CD14-positive monocyte (primary cell): Measurements from ENCODE around the gene DCN. TPM values are rescaled to one million over a fixed set of nuclear protein-coding genes. Genes with fewer than 3 reads are reported as not detected.

Source experiments
- DNase-seq, 3 donors: peaks; one replicate each; pipeline ENCODE4 v3.0.0-alpha.2; 2011 to 2022
- H2AFZ ChIP-seq: 2 replicates; pipeline ENCODE4 v1.6.0; 2012; ENCODE audit warnings: mild to moderate bottlenecking, low read depth, low read length, inconsistent platforms; ENCODE audit not compliant: insufficient read depth, poor library complexity, severe bottlenecking
- H3K27ac ChIP-seq, 2 donors: 1 replicate in 1 of 2; 2 replicates in 1 of 2; pipeline ENCODE4 v1.5.1; 2012 to 2013; ENCODE audit warnings: low read length in 2 of 2, control low read depth in 1 of 2, inconsistent platforms in 1 of 2, low read depth in 1 of 2, mild to moderate bottlenecking in 1 of 2
- H3K27me3 ChIP-seq, 2 donors: one replicate each; pipeline versions ENCODE4 v1.6.0 to v1.6.1; 2011 to 2013; ENCODE audit warnings: low read length in 2 of 2; ENCODE audit not compliant: control insufficient read depth in 2 of 2, insufficient read depth in 2 of 2
- H3K36me3 ChIP-seq, 2 donors: replicated peaks in 1 of 2; 1 replicate in 1 of 2; 2 replicates in 1 of 2; pipeline versions ENCODE4 v1.5.1 to v1.6.1; 2012 to 2013; ENCODE audit warnings: low read length in 2 of 2, control low read depth in 1 of 2, inconsistent platforms in 1 of 2, mild to moderate bottlenecking in 1 of 2; ENCODE audit not compliant: insufficient read depth in 2 of 2, control insufficient read depth in 1 of 2
- H3K4me1 ChIP-seq, 2 donors: 1 replicate in 1 of 2; 2 replicates in 1 of 2; pipeline versions ENCODE4 v1.5.1 to v1.6.1; 2012 to 2013; ENCODE audit warnings: low read length in 2 of 2, control low read depth in 1 of 2, inconsistent platforms in 1 of 2, mild to moderate bottlenecking in 1 of 2, moderate library complexity in 1 of 2; ENCODE audit not compliant: insufficient read depth in 2 of 2, control insufficient read depth in 1 of 2
- H3K4me2 ChIP-seq: replicated peaks from 2 replicates; pipeline ENCODE3; 2012; ENCODE audit warnings: low read length, moderate library complexity, mild to moderate bottlenecking; ENCODE audit not compliant: poor library complexity, severe bottlenecking; ENCODE audit errors: extremely low read depth
- H3K4me3 ChIP-seq, 3 experiments: fragments of 200-600 bp in 1 of 3; sonication (generic) in 1 of 3; replicated peaks in 1 of 3; 1 replicate in 2 of 3; 2 replicates in 1 of 3; pipeline ENCODE4 v1.5.1; 2011 to 2013; ENCODE audit warnings: low read length in 3 of 3, mild to moderate bottlenecking in 3 of 3, control low read depth in 2 of 3, low read depth in 2 of 3, inconsistent platforms in 1 of 3, moderate library complexity in 1 of 3
- H3K79me2 ChIP-seq: 2 replicates; pipeline ENCODE4 v1.6.0; 2012; ENCODE audit warnings: mild to moderate bottlenecking, control low read depth, inconsistent platforms, low read length, moderate library complexity; ENCODE audit not compliant: insufficient read depth
- H3K9ac ChIP-seq: 2 replicates; pipeline ENCODE4 v1.6.0; 2017; ENCODE audit warnings: low read length, mild to moderate bottlenecking; ENCODE audit not compliant: insufficient read depth, poor library complexity, severe bottlenecking
- H3K9me3 ChIP-seq, 2 donors: replicated peaks in 1 of 2; 1 replicate in 1 of 2; 2 replicates in 1 of 2; pipeline versions ENCODE4 v1.5.1 to v1.6.1; 2012 to 2013; ENCODE audit warnings: low read length in 2 of 2, control low read depth in 1 of 2; ENCODE audit not compliant: control insufficient read depth in 1 of 2, insufficient read depth in 1 of 2
- H4K20me1 ChIP-seq: 2 replicates; pipeline ENCODE4 v1.6.0; 2012; ENCODE audit warnings: mild to moderate bottlenecking, low read length, control low read depth, moderate library complexity; ENCODE audit not compliant: insufficient read depth
- H3K27ac Mint-ChIP-seq, 7 donors: one replicate each; pipeline ENCODE4 v1.8.0; 2020; ENCODE audit warnings: mild to moderate bottlenecking in 7 of 7, mixed read lengths in 7 of 7, moderate library complexity in 6 of 7, inconsistent platforms in 2 of 7
- H3K27me3 Mint-ChIP-seq, 3 donors: one replicate each; pipeline ENCODE4 v1.8.0; 2021 to 2022; ENCODE audit warnings: low read depth in 3 of 3, mild to moderate bottlenecking in 3 of 3, mixed read lengths in 3 of 3, moderate library complexity in 3 of 3, inconsistent platforms in 1 of 3
- H3K36me3 Mint-ChIP-seq, 2 donors: one replicate each; pipeline ENCODE4 v1.8.0; 2020; ENCODE audit warnings: mixed read lengths in 2 of 2, inconsistent platforms in 1 of 2, mild to moderate bottlenecking in 1 of 2
- H3K4me1 Mint-ChIP-seq: one replicate; pipeline ENCODE4 v1.8.0; 2020; ENCODE audit warnings: mild to moderate bottlenecking, mixed read lengths
- H3K4me3 Mint-ChIP-seq, 2 donors: one replicate each; pipeline ENCODE4 v1.8.0; 2020; ENCODE audit warnings: mild to moderate bottlenecking in 2 of 2, mixed read lengths in 2 of 2, moderate library complexity in 1 of 2
- H3K9me3 Mint-ChIP-seq, 7 donors: one replicate each; pipeline ENCODE4 v1.8.0; 2020 to 2022; ENCODE audit warnings: mixed read lengths in 7 of 7, mild to moderate bottlenecking in 6 of 7, moderate library complexity in 6 of 7, inconsistent platforms in 2 of 7
- CTCF ChIP-seq: fragments of 200-600 bp; IDR thresholded peaks from one replicate; pipeline ENCODE4 v1.8.0; 2022; ENCODE audit warnings: antibody characterized with exemption, mild to moderate bottlenecking
- WGBS: methylation state at CpG from one replicate; pipeline ENCODE4 v1.1.5; 2013; ENCODE audit warnings: missing lambda C conversion rate; ENCODE audit not compliant: insufficient coverage; 5-methylcytosine and 5-hydroxymethylcytosine counted together
- intact Hi-C, 2 donors: fragments of 100-400 bp; cut with micrococcal nuclease; formaldehyde crosslinking; loops; one replicate each; pipeline versions ENCODE4 v1.15.0 to v1.15.1; 2023
- polyA plus RNA-seq, 3 donors: library from polyadenylated mRNA; depleted of rRNA in 1 of 3; unstranded in 2 of 3; stranded (reverse) in 1 of 3; fragments of 300-500 nt in 2 of 3; fragments of >200 nt in 1 of 3; fragmentation: Illumina TruSeq in 2 of 3; gene quantifications; 1 replicate in 2 of 3; 2 replicates in 1 of 3; pipeline ENCODE4 v1.2.3, GENCODE V29; 2012 to 2021

DCN gene
- polyA plus RNA-seq, 3 donors, result not detected

DNA sequence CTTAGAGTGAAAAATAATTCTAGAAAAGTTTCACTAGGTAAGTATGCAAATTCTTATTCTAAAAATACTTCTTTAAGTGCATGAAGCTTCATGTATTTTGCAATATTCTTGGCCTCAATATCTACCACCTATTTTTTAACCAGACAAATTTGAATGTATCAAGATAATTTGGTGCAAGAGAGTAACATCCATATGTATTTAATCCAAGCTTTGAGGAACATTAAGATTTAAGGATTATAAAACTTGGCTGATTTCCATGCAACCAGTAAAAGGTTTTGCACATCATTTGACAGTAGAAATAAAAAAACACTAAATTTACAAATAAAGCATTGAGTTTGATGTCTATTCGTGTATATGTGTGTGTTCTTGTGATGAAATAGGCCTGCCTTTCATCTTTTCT, 79.0 kb downstream of the DCN start:
- intact Hi-C loops, result no loop called here
- no peaks in the 10 kb centered on the region for H3K36me3 Mint-ChIP-seq

GRCh38 chr12:91103101-91103500, 79.5 kb downstream of the DCN start:
- no peaks in the 10 kb centered on the region for H4K20me1 ChIP-seq
- no peaks in the 10 kb centered on the region for H3K27me3 ChIP-seq
- Mint-ChIP-seq H3K27me3 (peaks cover 0 to under 1% (median 0%) of the 10 kb centered on the region in 3 donors), H3K9me3 (no peaks in the 10 kb centered on the region), H3K36me3 (no peaks in the 10 kb centered on the region), H3K4me3 (no peak overlapping the region), H3K27ac (no peak overlapping the region), H3K4me1 (peaks cover 5% of the 10 kb centered on the region)
- no peak overlapping the region for H3K4me3 ChIP-seq
- H3K9me3 ChIP-seq, result no peaks in the 10 kb centered on the region
- no peak overlapping the region for H2AFZ ChIP-seq
- H3K27ac ChIP-seq, result no peak overlapping the region
- intact Hi-C loops, result no loop called here
- H3K9ac ChIP-seq, result no peak overlapping the region
- TF ChIP-seq CTCF, result no peak
- no peaks in the 10 kb centered on the region for H3K4me1 ChIP-seq
- no peak for DNase-seq
- no peaks in the 10 kb centered on the region for H3K36me3 ChIP-seq
- no peaks in the 10 kb centered on the region for H3K79me2 ChIP-seq
- H3K4me2 ChIP-seq, result no peak overlapping the region

More for the DNA sequence above, 79.0 kb downstream of the DCN start:
- no peak for TF ChIP-seq CTCF
- no peak overlapping the region for H3K4me2 ChIP-seq
- H3K27ac Mint-ChIP-seq, result no peak overlapping the region
- H2AFZ ChIP-seq, result no peak overlapping the region
- H3K9ac ChIP-seq, result no peak overlapping the region
- DNase-seq, result no peak
- no peak overlapping the region for H3K4me3 ChIP-seq
- WGBS, result no CpG with 5 or more reads among the region's 1 CpG
- no peaks in the 10 kb centered on the region for H3K9me3 Mint-ChIP-seq
- H3K79me2 ChIP-seq, result no peaks in the 10 kb centered on the region
- no peaks in the 10 kb centered on the region for H3K4me1 ChIP-seq
- no peaks in the 10 kb centered on the region for H4K20me1 ChIP-seq
- no peaks in the 10 kb centered on the region for H3K27me3 ChIP-seq
- H3K27ac ChIP-seq, result no peak overlapping the region
- H3K27me3 Mint-ChIP-seq, result peaks cover 0 to 3% (median 0%) of the 10 kb centered on the region in 3 donors
- peaks cover 3% of the 10 kb centered on the region for H3K4me1 Mint-ChIP-seq
- H3K4me3 Mint-ChIP-seq, result no peak overlapping the region
- H3K36me3 ChIP-seq, result no peaks in the 10 kb centered on the region
- no peaks in the 10 kb centered on the region for H3K9me3 ChIP-seq
